Bronchial epithelial cell (primary cell): ENCODE data around the gene PSMA5. TPM values are rescaled to one million over a fixed set of nuclear protein-coding genes. Genes with fewer than 3 reads are reported as not detected.

Source experiments
- DNase-seq: peaks from one replicate; pipeline ENCODE4 v3.0.0-alpha.2; 2010; ENCODE audit warnings: low read depth
- FAIRE-seq: peaks from 2 replicates; lab custom pipeline; 2011; peaks lifted over from hg19 to GRCh38; lab: Jason Lieb, UNC
- H3K27me3 ChIP-seq: 2 replicates; pipeline ENCODE4 v1.5.1; 2011; ENCODE audit warnings: low read length; ENCODE audit not compliant: control insufficient read depth, insufficient read depth
- H3K36me3 ChIP-seq: 2 replicates; pipeline ENCODE4 v1.5.1; 2011; ENCODE audit warnings: low read length; ENCODE audit not compliant: control insufficient read depth, insufficient read depth
- H3K4me3 ChIP-seq: 2 replicates; pipeline ENCODE4 v1.5.1; 2011; ENCODE audit warnings: mild to moderate bottlenecking, low read depth, low read length, control low read depth
- CTCF ChIP-seq: IDR thresholded peaks from 2 replicates; pipeline ENCODE4 v1.5.1; 2011; ENCODE audit warnings: mild to moderate bottlenecking, moderate library complexity, low read length, control low read depth, inconsistent platforms; ENCODE audit not compliant: insufficient read depth, severe bottlenecking
- total RNA-seq: library from RNA; depleted of rRNA; stranded (reverse); fragments of >200 nt; gene quantifications from 2 replicates; pipeline ENCODE4 v1.2.1, GENCODE V29; 2014

PSMA5 gene
- total RNA-seq, 1 donor from 2014 or later, result 42.9 TPM

- no peak for TF ChIP-seq CTCF
- peak; percentile 76 for DNase-seq
- Histone ChIP-seq H3K36me3 (no peaks in the 10 kb centered on the region), H3K27me3 (no peaks in the 10 kb centered on the region), H3K4me3 (no peak overlapping the region)
- no peak for FAIRE-seq
These were observed 12.6 kb upstream of the PSMA5 start for GRCh38 chr1:109438798-109439297.

- DNase-seq (no peak), FAIRE-seq (no peak)
- no peak for TF ChIP-seq CTCF
- Histone ChIP-seq H3K27me3 (no peaks in the 10 kb centered on the region), H3K4me3 (no peak overlapping the region), H3K36me3 (no peaks in the 10 kb centered on the region)
These were observed 8.2 kb upstream of the PSMA5 start for GRCh38 chr1:109434484-109434883.

- TF ChIP-seq CTCF, result no peak
- Histone ChIP-seq H3K4me3 (no peak overlapping the region), H3K36me3 (no peaks in the 10 kb centered on the region), H3K27me3 (no peaks in the 10 kb centered on the region)
- DNase-seq, result no peak
- no peak for FAIRE-seq
These were observed 7.1 kb upstream of the PSMA5 start for GRCh38 chr1:109433322-109433721.

- Histone ChIP-seq H3K4me3 (no peak overlapping the region), H3K36me3 (no peaks in the 10 kb centered on the region), H3K27me3 (no peaks in the 10 kb centered on the region)
- no peak for FAIRE-seq
- no peak for TF ChIP-seq CTCF
- no peak for DNase-seq
These were observed 6.1 kb upstream of the PSMA5 start for GRCh38 chr1:109432336-109432735.

GRCh38 chr1:109427171-109427467, 871 bp upstream of the PSMA5 start:
- no peak for FAIRE-seq
- TF ChIP-seq CTCF, result no peak

More at GRCh38 chr1:109427171-109427467, 871 bp upstream of the PSMA5 start:
- peak overlapping the region; percentile 96 for H3K4me3 ChIP-seq
- H3K36me3 ChIP-seq, result no peaks in the 10 kb centered on the region
- peak; percentile 6 for DNase-seq
- H3K27me3 ChIP-seq, result no peaks in the 10 kb centered on the region
